Natural killer cell (primary cell): ENCODE results near the gene ARPP21. TPM values are rescaled to one million over a fixed set of nuclear protein-coding genes. Genes with fewer than 3 reads are reported as not detected.

Source experiments
- ATAC-seq, 3 donors: fragments of 150-1000 bp in 2 of 3; fragments of 200-7000 bp in 1 of 3; cut with Tn5 transposase; 1 replicate in 1 of 3; 2 replicates in 2 of 3; pipeline ENCODE4 v1.10.0; 2021; ENCODE audit warnings: mild to moderate bottlenecking in 2 of 3, moderate library complexity in 2 of 3
- DNase-seq, 2 donors: peaks; one replicate each; pipeline versions ENCODE4 v3.0.0 to v3.0.0-alpha.2; 2013 to 2021; ENCODE audit warnings: mixed read lengths in 1 of 2
- H3K27ac ChIP-seq: one replicate; pipeline ENCODE4 v1.5.1; 2013; ENCODE audit warnings: mild to moderate bottlenecking, low read length
- H3K27me3 ChIP-seq: one replicate; pipeline ENCODE4 v1.6.1; 2013; ENCODE audit warnings: low read length; ENCODE audit not compliant: control insufficient read depth, insufficient read depth
- H3K36me3 ChIP-seq: one replicate; pipeline ENCODE4 v1.6.1; 2013; ENCODE audit warnings: low read length; ENCODE audit not compliant: control insufficient read depth, insufficient read depth
- H3K4me1 ChIP-seq: one replicate; pipeline ENCODE4 v1.6.1; 2013; ENCODE audit warnings: low read length; ENCODE audit not compliant: control insufficient read depth, insufficient read depth
- H3K4me3 ChIP-seq: one replicate; pipeline ENCODE4 v1.5.1; 2013; ENCODE audit warnings: low read length
- H3K9me3 ChIP-seq: one replicate; pipeline ENCODE4 v1.6.1; 2013; ENCODE audit warnings: low read length; ENCODE audit not compliant: control insufficient read depth, insufficient read depth
- H3K27ac Mint-ChIP-seq, 2 donors: one replicate each; pipeline ENCODE4 v1.8.0; 2022; ENCODE audit warnings: mild to moderate bottlenecking in 2 of 2, mixed read lengths in 2 of 2, moderate library complexity in 1 of 2
- H3K27me3 Mint-ChIP-seq, 2 donors: one replicate each; pipeline ENCODE4 v1.8.0; 2022; ENCODE audit warnings: low read depth in 2 of 2, mixed read lengths in 2 of 2
- H3K36me3 Mint-ChIP-seq: one replicate; pipeline ENCODE4 v1.8.0; 2022; ENCODE audit warnings: mixed read lengths
- H3K4me1 Mint-ChIP-seq, 2 donors: one replicate each; pipeline ENCODE4 v1.8.0; 2022; ENCODE audit warnings: mixed read lengths in 2 of 2
- H3K4me3 Mint-ChIP-seq: one replicate; pipeline ENCODE4 v1.8.0; 2022; ENCODE audit warnings: mild to moderate bottlenecking, moderate library complexity, mixed read lengths
- H3K9me3 Mint-ChIP-seq, 2 donors: one replicate each; pipeline ENCODE4 v1.8.0; 2022; ENCODE audit warnings: mixed read lengths in 2 of 2
- WGBS: methylation state at CpG from one replicate; pipeline ENCODE4 v1.1.7; 2013; ENCODE audit warnings: missing lambda C conversion rate; ENCODE audit not compliant: insufficient coverage; 5-methylcytosine and 5-hydroxymethylcytosine counted together
- intact Hi-C: fragments of 100-400 bp; cut with micrococcal nuclease; formaldehyde crosslinking; loops from one replicate; pipeline ENCODE4 v1.14.2; 2022
- total RNA-seq, 4 donors: library from RNA; stranded (reverse); fragments of 120-200 nt in 1 of 4; gene quantifications; one replicate each; pipeline versions ENCODE4 v1.2.3 to v1.2.4, GENCODE V29; 2013 to 2022
- TF ChIP-seq, protein P1 (sequence below): fragments of 200-600 bp; IDR thresholded peaks from one replicate; pipeline ENCODE4 v1.8.0; 2022; ENCODE audit warnings: antibody characterized with exemption

The ARPP21 gene
- total RNA-seq, 3 donors from 2014 or later (not counting 1 experiment from before 2014, with no cell fraction given) = not detected

DNA sequence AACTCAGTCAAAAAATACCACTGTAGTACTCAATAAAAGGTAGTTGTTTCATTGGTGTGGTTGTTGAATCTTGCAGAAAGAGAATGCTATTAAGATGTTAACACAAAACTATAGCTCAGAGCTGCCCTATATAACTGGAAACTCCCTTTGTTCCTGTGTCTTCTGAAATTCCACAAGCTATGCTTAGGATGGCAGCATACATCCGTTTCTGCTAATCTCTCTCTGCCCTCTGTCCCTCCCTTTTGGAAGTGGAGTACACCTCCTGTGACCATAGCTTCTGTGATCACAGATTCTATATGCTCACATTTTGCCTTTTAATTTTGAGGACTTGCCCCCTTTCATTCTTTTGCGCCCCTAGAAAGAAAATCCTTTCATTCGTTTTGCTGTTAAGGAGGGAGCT, 33.7 kb downstream of the ARPP21 start:
- Mint-ChIP-seq H3K27me3 (no peaks in the 10 kb centered on the region), H3K27ac (no peak overlapping the region), H3K4me3 (no peak overlapping the region), H3K4me1 (no peaks in the 10 kb centered on the region), H3K36me3 (no peaks in the 10 kb centered on the region), H3K9me3 (peaks cover 6% of the 10 kb centered on the region in 2 donors)
- ATAC-seq (no peak), DNase-seq (no peak)
- H3K36me3 ChIP-seq = no peaks in the 10 kb centered on the region
- H3K4me1 ChIP-seq = no peaks in the 10 kb centered on the region
- H3K9me3 ChIP-seq = no peaks in the 10 kb centered on the region
- no peaks in the 10 kb centered on the region for H3K27me3 ChIP-seq
- WGBS = 94% methylated on average over 3 of the region's 3 CpGs
- intact Hi-C loops = no loop called here
- no peak overlapping the region for H3K27ac ChIP-seq
- TF ChIP-seq, protein P1, sequence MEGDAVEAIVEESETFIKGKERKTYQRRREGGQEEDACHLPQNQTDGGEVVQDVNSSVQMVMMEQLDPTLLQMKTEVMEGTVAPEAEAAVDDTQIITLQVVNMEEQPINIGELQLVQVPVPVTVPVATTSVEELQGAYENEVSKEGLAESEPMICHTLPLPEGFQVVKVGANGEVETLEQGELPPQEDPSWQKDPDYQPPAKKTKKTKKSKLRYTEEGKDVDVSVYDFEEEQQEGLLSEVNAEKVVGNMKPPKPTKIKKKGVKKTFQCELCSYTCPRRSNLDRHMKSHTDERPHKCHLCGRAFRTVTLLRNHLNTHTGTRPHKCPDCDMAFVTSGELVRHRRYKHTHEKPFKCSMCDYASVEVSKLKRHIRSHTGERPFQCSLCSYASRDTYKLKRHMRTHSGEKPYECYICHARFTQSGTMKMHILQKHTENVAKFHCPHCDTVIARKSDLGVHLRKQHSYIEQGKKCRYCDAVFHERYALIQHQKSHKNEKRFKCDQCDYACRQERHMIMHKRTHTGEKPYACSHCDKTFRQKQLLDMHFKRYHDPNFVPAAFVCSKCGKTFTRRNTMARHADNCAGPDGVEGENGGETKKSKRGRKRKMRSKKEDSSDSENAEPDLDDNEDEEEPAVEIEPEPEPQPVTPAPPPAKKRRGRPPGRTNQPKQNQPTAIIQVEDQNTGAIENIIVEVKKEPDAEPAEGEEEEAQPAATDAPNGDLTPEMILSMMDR = no peak
- H3K4me3 ChIP-seq = no peak overlapping the region

DNA sequence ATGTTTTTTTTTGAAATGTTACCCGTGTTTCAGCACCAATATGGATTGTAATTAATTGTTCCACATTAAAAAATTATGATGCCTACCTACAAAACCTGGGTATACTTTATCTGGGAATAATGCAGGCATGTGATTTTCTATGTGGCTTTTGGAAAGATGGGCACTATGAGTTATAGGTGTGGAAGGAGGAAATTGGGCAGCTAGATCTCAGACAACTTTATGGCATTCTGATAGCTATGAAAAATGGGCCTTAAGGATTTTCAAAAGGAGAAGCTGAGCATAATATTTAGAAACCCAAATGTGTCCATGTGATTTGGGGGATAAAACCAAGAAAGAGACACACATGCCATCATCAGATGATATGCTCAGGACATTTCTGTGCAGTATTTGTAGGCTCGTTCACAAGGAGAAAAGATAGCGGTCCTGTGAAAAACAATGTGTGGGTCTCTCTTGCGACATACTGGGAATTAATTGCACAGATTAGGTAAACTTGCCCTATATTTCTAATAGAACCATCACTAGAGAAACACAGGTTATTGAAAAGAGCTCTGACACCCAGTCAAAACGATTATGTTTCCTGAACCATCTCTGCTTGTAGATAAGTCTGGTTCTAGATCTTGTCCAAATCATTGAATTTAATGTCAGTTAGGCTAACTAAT, 35.3 kb downstream of the ARPP21 start:
- no peaks in the 10 kb centered on the region for H3K4me1 ChIP-seq
- ATAC-seq (no peak), DNase-seq (no peak)
- H3K36me3 ChIP-seq = no peaks in the 10 kb centered on the region
- 87% methylated on average over 4 of the region's 5 CpGs for WGBS
- TF ChIP-seq, protein P1 = no peak
- no peak overlapping the region for H3K4me3 ChIP-seq
- Mint-ChIP-seq H3K4me3 (no peak overlapping the region), H3K9me3 (peaks cover 8 to 12% of the 10 kb centered on the region in 2 donors), H3K36me3 (no peaks in the 10 kb centered on the region), H3K27ac (no peak overlapping the region), H3K27me3 (no peaks in the 10 kb centered on the region), H3K4me1 (no peaks in the 10 kb centered on the region)
- no peaks in the 10 kb centered on the region for H3K9me3 ChIP-seq
- intact Hi-C loops = no loop called here
- no peak overlapping the region for H3K27ac ChIP-seq
- H3K27me3 ChIP-seq = no peaks in the 10 kb centered on the region

DNA sequence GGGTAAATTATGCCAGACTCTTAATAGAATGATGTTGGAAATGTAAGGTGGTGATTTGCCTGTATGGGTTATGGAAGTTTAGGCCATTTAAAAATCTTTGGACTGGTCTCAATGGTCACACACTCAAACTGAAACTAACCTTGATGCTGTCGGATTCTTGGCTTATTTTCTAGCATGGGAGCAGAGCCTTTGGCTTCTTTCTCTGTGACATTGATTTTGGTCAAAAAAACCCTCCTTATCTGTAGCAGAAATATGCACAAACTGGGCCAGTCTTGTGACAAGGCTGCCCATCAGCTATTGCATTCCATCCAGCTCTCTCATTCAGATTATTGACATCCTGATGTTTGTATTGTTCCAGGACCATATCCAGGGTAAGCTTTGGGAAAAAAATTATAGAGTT, 35.9 kb downstream of the ARPP21 start:
- DNase-seq = no peak
- Mint-ChIP-seq H3K4me3 (no peak overlapping the region), H3K36me3 (no peaks in the 10 kb centered on the region), H3K27me3 (no peaks in the 10 kb centered on the region), H3K27ac (no peak overlapping the region), H3K4me1 (no peaks in the 10 kb centered on the region), H3K9me3 (peaks cover 8 to 12% of the 10 kb centered on the region in 2 donors)
- 93% methylated on average over 1 of the region's 1 CpG for WGBS
- TF ChIP-seq, protein P1 = no peak
- H3K36me3 ChIP-seq = no peaks in the 10 kb centered on the region
- no peaks in the 10 kb centered on the region for H3K4me1 ChIP-seq
- H3K27me3 ChIP-seq = no peaks in the 10 kb centered on the region
- no peak overlapping the region for H3K27ac ChIP-seq
- no peak for ATAC-seq
- intact Hi-C loops = no loop called here
- H3K9me3 ChIP-seq = no peaks in the 10 kb centered on the region
- no peak overlapping the region for H3K4me3 ChIP-seq

DNA sequence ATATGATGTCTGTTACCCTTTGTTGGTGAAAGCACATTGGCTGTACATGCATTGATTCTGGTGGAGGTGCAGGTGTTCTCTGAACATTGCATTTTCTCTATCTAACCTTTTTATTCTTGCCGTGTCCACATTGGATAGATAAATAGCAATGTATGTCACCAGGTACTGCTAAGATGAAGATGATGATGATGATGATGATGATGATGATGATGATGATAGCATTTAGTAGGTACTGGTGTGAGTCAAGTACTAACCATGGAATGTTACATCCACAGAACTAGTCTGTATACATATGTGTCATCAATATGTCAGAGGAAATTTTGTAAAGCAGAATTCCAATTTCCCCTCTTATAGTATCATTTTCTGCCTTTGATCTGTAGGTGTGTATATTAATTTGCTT, 36.3 kb downstream of the ARPP21 start:
- Mint-ChIP-seq H3K36me3 (no peaks in the 10 kb centered on the region), H3K9me3 (peaks cover 8 to 13% of the 10 kb centered on the region in 2 donors), H3K27me3 (no peaks in the 10 kb centered on the region), H3K4me3 (no peak overlapping the region), H3K27ac (no peak overlapping the region), H3K4me1 (no peaks in the 10 kb centered on the region)
- 88% methylated on average over 1 of the region's 1 CpG for WGBS
- intact Hi-C loops = no loop called here
- ATAC-seq (no peak), DNase-seq (no peak)
- H3K36me3 ChIP-seq = no peaks in the 10 kb centered on the region
- no peak overlapping the region for H3K27ac ChIP-seq
- TF ChIP-seq, protein P1 = no peak
- no peak overlapping the region for H3K4me3 ChIP-seq
- H3K4me1 ChIP-seq = no peaks in the 10 kb centered on the region
- no peaks in the 10 kb centered on the region for H3K27me3 ChIP-seq
- no peaks in the 10 kb centered on the region for H3K9me3 ChIP-seq
